Lung (tissue), 12 donors: ENCODE measurements around the gene MFN1. TPM values are rescaled to one million over a fixed set of nuclear protein-coding genes. Genes with fewer than 3 reads are reported as not detected.

ENCODE experiments used
- ATAC-seq: fragments of 200-7000 bp; cut with Tn5 transposase; one replicate; pipeline ENCODE4 v1.9.1; 2020; ENCODE audit warnings: moderate number of reproducible peaks; ENCODE audit not compliant: insufficient read depth, low FRiP score
- DNase-seq, 3 donors: peaks; one replicate each; pipeline ENCODE4 v3.0.0-alpha.2; 2013 to 2017
- H3K27ac ChIP-seq, 2 donors: one replicate each; pipeline ENCODE4 v1.5.1; 2013; ENCODE audit warnings: mild to moderate bottlenecking in 2 of 2, moderate library complexity in 2 of 2, control low read depth in 1 of 2, inconsistent platforms in 1 of 2, low read depth in 1 of 2, low read length in 1 of 2
- H3K27me3 ChIP-seq, 3 donors: one replicate each; pipeline ENCODE4 v1.5.1; 2013; ENCODE audit warnings: low read length in 2 of 3; ENCODE audit not compliant: control insufficient read depth in 3 of 3, insufficient read depth in 3 of 3
- H3K36me3 ChIP-seq, 4 donors: one replicate each; pipeline ENCODE4 v1.5.1; 2013; ENCODE audit warnings: low read length in 4 of 4, mild to moderate bottlenecking in 1 of 4, moderate library complexity in 1 of 4; ENCODE audit not compliant: control insufficient read depth in 4 of 4, insufficient read depth in 4 of 4
- H3K4me1 ChIP-seq, 5 donors: one replicate each; pipeline ENCODE4 v1.5.1; 2013; ENCODE audit warnings: low read length in 5 of 5, mild to moderate bottlenecking in 2 of 5, moderate library complexity in 1 of 5; ENCODE audit not compliant: control insufficient read depth in 5 of 5, insufficient read depth in 5 of 5
- H3K4me3 ChIP-seq: one replicate; pipeline ENCODE4 v1.5.1; 2013; ENCODE audit warnings: mild to moderate bottlenecking, control low read depth, moderate library complexity
- H3K9ac ChIP-seq, 2 donors: one replicate each; pipeline ENCODE4 v1.5.1; 2013; ENCODE audit warnings: low read length in 2 of 2, control low read depth in 1 of 2; ENCODE audit not compliant: insufficient read depth in 1 of 2
- H3K9me3 ChIP-seq, 4 donors: one replicate each; pipeline ENCODE4 v1.5.1; 2013; ENCODE audit warnings: low read length in 3 of 4, mild to moderate bottlenecking in 1 of 4, moderate library complexity in 1 of 4; ENCODE audit not compliant: control insufficient read depth in 4 of 4, insufficient read depth in 3 of 4
- WGBS, 2 donors: extraction: QIAGEN DNeasy Blood & Tissue Kit; methylation state at CpG; one replicate each; pipeline ENCODE4 v1.1.7; 2013; 5-methylcytosine and 5-hydroxymethylcytosine counted together
- polyA plus RNA-seq, 2 donors: library from polyadenylated mRNA; stranded (reverse); fragments of 200-250 nt; gene quantifications; one replicate each; pipeline ENCODE4 v1.2.1, GENCODE V29; 2013
- total RNA-seq, 2 donors: library from RNA; depleted of rRNA in 1 of 2; stranded (reverse); fragments of >200 nt in 1 of 2; gene quantifications; one replicate each; pipeline ENCODE4 v1.2.1, GENCODE V29; 2014 to 2021
- TF ChIP-seq, protein P1 (sequence below): IDR thresholded peaks from 2 replicates; pipeline ENCODE4 v1.5.1; 2012; ENCODE audit warnings: mild to moderate bottlenecking; ENCODE audit errors: control extremely low read depth, extremely low read depth
- donor health status: control.
- donor health status: control.
- donor health status: Bipolar disorder and iron deficiency.
- donor health status: healthy.
- donor health status: DM: yes; HTN: yes; CAD: no.

Gene MFN1
- total and polyA plus RNA-seq, 4 donors: 13.2 to 108 (median 27.1) TPM

DNA sequence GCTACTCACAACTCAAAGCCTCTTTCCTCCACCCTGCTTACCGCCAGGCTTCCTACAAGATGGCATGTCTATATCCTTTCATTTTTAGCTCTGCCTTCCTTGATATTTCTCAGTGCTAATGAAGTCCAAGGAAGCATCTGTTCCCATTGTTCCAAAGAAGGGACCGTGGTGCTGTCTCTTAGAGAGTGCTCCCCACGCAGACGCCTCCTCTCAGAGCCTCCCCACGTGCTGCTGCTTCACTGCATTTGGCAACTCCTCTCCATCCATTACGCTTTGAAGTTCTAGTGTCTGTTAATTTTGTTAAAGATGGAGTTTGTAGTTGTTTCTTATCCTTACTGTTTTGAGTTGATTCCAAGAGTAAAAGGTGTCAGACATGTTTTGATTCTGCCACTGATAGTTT, 77.6 kb downstream of the MFN1 start:
- no peak for DNase-seq
- TF ChIP-seq, protein P1, sequence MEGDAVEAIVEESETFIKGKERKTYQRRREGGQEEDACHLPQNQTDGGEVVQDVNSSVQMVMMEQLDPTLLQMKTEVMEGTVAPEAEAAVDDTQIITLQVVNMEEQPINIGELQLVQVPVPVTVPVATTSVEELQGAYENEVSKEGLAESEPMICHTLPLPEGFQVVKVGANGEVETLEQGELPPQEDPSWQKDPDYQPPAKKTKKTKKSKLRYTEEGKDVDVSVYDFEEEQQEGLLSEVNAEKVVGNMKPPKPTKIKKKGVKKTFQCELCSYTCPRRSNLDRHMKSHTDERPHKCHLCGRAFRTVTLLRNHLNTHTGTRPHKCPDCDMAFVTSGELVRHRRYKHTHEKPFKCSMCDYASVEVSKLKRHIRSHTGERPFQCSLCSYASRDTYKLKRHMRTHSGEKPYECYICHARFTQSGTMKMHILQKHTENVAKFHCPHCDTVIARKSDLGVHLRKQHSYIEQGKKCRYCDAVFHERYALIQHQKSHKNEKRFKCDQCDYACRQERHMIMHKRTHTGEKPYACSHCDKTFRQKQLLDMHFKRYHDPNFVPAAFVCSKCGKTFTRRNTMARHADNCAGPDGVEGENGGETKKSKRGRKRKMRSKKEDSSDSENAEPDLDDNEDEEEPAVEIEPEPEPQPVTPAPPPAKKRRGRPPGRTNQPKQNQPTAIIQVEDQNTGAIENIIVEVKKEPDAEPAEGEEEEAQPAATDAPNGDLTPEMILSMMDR: no peak
- no peak overlapping the region for H3K4me3 ChIP-seq

DNA sequence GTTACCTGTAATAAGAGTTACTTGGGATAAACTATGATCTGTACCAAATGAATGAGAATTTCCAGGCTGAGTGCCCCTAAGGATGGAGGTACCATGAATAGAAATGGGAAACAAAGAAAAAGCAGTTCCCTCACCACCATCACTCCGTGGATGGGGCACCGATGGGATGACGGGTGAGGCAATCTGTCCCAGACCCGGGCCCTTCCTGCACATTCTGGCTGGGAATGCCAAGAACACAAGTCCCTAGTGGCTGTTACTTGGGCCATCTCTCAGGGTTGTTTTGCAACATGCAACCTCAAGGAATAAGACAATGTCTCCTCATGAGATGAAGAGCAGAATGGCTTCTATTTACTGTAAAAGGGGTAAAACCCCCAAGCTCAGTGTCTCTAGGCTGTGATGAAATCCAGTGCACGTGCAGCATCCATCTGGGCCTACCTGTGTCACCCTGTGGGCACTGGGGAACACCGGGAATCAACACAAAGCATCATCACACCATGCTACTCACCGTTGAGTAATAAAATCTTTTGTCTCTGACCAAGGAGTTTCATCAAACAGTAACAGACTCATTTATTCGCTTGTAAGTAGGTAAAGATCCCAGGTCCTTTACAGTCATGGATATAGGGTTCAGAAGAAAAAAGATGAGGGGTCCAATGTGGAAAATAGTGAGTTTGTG, 81.5 kb downstream of the MFN1 start:
- peaks cover 6 to 16% (median 8%) of the 10 kb centered on the region in 5 donors for H3K4me1 ChIP-seq
- DNase-seq (no peak), ATAC-seq (no peak)
- H3K36me3 ChIP-seq: peaks cover 8 to 11% (median 9%) of the 10 kb centered on the region in 4 donors
- TF ChIP-seq, protein P1: no peak
- no peak overlapping the region for H3K4me3 ChIP-seq
- no peak overlapping the region for H3K27ac ChIP-seq
- H3K27me3 ChIP-seq: no peaks in the 10 kb centered on the region
- H3K9me3 ChIP-seq: no peaks in the 10 kb centered on the region
- WGBS, 2 donors: 90% methylated on average over 8 of the region's 8 CpGs
- no peak overlapping the region for H3K9ac ChIP-seq

More for the DNA sequence above, 77.6 kb downstream of the MFN1 start:
- H3K27me3 ChIP-seq: no peaks in the 10 kb centered on the region
- no peaks in the 10 kb centered on the region for H3K9me3 ChIP-seq
- no peak overlapping the region for H3K27ac ChIP-seq
- H3K36me3 ChIP-seq: peaks cover 15 to 18% (median 16%) of the 10 kb centered on the region in 4 donors
- H3K4me1 ChIP-seq: peaks cover 0 to 6% (median 2%) of the 10 kb centered on the region in 5 donors
- no peak overlapping the region for H3K9ac ChIP-seq
- 88 to 93% methylated on average over 6 of the region's 6 CpGs for WGBS, 2 donors
- ATAC-seq: no peak

DNA sequence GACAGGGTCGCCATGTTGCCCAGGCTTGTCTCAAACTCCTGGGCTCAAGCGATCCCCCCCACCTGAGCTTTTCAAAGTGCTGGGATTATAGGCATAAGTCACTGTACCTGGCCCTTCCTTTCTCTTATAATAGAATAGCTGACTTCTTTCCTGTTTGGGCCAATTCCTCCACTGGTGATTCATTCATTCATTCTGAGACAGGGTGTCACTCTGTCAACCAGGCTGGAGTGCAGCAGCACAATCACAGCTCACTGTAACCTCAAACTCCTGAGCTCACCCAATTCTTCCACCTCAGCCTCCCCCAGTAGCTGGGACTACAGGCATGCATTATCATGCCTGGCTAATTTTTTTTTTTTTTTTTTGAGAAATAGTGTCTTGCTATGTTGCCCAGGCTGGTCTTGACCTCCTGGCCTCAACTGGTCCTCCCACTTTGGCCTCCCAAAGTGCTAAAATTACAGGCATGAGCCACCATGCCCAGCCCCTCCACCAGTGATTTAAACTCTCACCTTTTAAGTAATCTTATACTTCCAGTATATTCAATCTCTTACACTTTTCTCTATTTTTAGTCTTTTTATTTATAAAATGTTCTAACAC, 82.9 kb downstream of the MFN1 start:
- H3K36me3 ChIP-seq: peaks cover under 1 to 3% (median 2%) of the 10 kb centered on the region in 4 donors
- TF ChIP-seq, protein P1: no peak
- ATAC-seq: no peak
- DNase-seq: no peak
- peaks cover 6 to 16% (median 9%) of the 10 kb centered on the region in 5 donors for H3K4me1 ChIP-seq
- no peaks in the 10 kb centered on the region for H3K9me3 ChIP-seq
- H3K27me3 ChIP-seq: no peaks in the 10 kb centered on the region
- no peak overlapping the region for H3K9ac ChIP-seq
- no peak overlapping the region for H3K4me3 ChIP-seq
- WGBS, 2 donors: 96 to 100% methylated on average over 2 of the region's 2 CpGs
- H3K27ac ChIP-seq: no peak overlapping the region
